ENCODE results near the gene CCRL2.
"Not testable (repeated sequence)": the region's sequence is repeated elsewhere in the genome, so short reads cannot be mapped to it uniquely, and the experiment has no call there.

The CCRL2 gene

DNA sequence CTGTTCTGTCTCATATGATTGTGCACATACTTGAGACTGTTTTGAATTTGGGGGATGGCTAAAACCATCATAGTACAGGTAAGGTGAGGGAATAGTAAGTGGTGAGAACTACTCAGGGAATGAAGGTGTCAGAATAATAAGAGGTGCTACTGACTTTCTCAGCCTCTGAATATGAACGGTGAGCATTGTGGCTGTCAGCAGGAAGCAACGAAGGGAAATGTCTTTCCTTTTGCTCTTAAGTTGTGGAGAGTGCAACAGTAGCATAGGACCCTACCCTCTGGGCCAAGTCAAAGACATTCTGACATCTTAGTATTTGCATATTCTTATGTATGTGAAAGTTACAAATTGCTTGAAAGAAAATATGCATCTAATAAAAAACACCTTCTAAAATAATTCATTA lies 31.2 kb upstream of the CCRL2 start:
- no peak for DNase-seq
- intact Hi-C loops (cut with DNase I): loop anchor here (10.0 kb wide), 3 partner anchors 81 to 441 kb away; no protein-coding TSS in a partner anchor

DNA sequence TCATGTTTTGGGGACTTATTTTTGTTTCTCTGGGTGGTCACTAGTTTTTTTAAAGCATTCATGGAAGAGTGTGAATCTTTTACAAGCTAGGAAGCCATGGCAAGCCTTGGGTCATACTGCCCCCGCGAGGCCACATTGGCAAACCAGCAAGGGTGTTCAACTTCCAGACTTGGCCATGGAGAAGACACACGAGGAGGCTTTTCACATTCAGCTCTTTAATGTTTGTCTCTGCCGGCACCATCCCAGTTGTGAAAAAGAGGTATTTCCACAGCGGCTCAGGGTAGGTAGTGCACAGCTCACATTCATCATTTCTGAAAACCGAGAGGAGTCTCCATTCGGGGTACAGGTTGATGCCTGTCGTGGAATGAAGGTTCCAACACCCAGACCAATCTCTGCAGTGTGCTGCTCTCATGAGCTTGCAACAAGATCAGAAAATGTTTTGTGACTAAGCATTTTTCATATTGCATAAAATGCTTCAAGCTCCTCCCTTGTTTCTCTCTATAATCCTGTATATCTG lies 28.6 kb upstream of the CCRL2 start:
- intact Hi-C loops (cut with DNase I): loop anchor here (10.0 kb wide), 3 partner anchors 84 to 444 kb away; no protein-coding TSS in a partner anchor
- peak; percentile 49 to 95 (median 72) for DNase-seq

DNA sequence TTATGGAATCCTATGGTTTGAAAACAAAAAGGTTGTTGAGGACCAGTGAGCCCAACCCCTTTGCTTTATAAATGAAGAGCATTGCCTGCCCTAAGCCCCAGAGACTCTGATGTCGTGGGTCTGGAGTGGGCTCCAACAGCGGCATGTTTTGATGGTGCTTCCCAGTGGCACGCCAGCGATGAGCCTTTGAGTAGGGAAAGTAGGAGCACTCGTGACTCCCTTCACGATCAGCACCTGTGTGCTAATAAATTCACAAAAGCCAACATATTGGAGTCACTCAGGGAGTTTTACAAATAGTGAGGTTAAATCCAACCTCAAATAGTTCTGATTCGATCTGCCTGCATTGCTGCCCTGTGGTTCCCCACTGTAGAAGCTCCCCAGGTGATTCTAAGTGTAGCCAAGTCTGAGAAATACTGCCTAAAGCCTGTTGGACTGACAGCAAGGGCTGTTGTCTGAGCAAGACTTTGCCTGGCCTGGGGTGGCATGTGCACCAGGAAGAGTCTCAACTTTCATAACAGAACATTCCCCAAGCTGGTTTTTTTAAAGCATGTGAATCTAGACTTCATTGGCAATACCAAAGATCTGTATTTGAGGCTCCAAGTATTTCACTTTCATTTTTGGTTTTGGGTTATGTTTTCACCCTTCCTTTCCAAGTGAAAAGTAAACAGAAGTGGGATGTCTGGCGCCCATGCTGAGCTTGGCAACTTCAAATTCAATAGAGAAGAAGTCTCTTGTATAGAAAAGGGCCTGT lies 26.4 kb upstream of the CCRL2 start:
- intact Hi-C loops (cut with DNase I): no loop called here
- DNase-seq: no peak

DNA sequence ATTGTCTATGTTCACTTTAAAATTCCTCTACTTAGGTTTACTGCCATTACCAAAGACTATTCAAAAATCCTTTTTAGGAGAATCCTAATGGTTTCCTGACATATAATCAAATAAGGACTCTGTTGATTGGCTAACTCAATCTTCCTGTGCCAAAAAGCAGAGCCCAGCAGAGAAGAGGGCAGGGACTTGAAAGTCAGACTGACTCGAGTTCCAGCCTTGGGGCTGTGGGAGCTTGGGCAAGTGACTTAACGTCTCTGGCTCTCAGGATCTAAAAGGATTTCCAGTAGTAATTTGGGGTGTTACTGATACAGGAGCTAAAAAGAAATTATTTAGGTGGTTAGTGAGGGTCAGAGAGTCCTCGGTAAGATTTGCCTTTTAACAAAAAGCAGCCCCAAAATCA lies 25.4 kb upstream of the CCRL2 start:
- DNase-seq: no peak
- intact Hi-C loops (cut with DNase I): no loop called here

DNA sequence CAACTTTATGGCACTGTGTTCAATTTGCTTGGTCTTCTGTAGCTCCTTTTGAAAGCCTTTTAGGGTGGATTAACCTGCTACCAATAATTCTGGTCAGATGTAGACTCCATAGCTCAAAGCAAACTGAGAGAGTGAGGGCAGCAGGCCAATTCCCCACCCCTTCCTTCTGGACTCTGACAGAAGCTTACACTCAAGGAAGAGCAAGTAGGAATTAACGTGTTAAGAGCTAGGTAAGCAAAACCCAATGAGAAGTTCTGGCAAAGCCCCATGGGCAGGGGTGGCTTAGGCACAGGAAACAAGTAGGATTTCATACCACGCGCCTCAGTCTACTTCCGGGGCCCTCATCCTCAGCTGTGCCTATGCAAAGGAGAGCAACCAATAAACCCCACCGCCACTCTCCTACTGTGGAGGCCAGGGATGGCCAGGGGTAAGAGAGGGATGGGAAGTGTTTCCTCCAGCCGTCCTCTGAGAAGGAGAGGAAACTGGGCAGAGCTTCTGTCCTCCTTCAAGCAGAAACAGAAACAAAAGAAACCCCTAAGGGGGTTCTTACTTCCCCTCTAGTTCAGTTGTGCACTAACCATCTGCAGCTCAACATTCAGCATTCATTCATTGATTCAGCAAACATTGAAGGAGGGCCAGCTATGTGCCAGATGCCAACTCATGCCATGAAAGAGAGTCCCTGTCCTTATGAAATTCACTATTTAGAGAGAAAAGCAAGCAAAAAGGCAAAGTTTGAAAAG lies 23.7 kb upstream of the CCRL2 start:
- no peak for DNase-seq
- intact Hi-C loops (cut with DNase I): no loop called here

DNA sequence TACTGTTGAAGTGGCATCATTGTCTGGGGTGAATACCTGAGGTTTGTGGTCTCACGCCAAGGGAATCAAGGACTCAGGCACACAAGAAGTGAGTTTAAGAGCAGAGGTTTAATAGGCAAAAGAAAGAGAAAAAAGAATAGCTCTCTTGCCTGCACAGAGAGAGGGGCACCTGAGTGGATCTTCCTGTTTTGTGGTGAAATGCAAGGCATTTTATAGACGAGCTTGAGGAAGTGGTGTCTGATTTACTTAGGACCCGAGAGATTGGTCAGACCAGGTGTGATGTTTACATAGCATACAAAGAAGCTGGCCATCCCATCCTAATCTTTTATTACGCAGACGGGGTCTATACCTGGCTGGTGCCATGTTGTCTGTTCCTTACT lies 23.1 kb upstream of the CCRL2 start:
- intact Hi-C loops (cut with DNase I): no loop called here
- DNase-seq: no peak

DNA sequence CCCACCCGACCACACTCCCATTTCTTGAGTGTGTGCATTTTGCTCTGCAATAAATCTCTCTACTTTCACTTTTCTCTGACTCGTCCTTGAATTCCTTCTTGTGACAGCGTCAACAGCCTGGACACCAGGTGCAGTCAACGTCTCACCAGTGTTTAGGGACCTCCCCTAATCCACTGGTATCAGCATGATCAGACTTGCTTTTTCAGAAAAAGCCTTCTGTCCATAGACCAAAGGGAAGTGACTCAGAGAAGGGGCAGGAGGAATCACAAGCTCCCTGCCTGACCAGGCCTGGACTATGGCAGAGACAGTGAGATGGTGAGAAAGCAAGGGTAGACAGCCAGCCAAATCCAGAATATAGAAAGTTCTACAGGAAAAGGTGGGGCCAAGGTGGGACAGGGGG lies 20.9 kb upstream of the CCRL2 start:
- intact Hi-C loops (cut with DNase I): no loop called here
- DNase-seq: no peak

DNA sequence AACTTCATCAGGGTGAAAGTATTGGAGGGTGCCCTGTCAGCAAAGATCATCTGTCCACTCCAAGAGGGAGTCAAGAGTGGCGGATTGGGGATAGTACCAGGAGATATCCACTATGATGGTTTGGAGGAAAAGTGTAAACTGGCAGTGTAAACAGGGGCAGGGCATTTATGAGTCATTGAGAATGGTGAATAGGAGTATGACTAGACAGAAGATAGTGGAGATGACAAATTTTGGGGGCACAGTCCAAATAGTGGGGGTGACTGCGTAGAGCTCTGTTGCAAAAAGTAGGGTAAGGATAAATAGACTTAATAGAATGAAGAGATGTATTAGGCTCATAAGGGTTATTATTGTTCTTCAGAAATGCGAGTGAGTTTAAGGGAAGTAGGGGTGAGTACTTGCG lies 18.2 kb upstream of the CCRL2 start:
- DNase-seq; intact Hi-C loops (cut with DNase I): not testable (repeated sequence)

DNA sequence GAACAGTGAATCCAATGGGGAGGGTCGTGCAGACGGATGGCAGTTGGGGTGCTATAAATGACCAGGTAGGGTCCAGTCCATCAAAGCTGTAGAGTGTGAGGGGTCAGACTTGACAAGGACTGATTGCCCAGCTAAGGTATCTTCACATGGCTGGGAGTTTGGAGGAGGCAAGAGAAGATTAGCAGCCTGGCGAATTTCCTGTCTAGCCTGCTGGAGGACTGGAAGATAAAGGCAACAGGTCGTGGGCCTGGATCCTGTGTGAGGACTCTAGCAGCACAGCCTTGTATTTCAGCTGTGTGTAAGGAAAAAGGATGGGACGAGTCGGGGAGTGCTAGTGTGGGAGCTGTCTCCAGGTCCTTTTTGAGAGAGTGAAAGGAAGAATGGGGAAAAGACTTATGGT lies 17.8 kb upstream of the CCRL2 start:
- no peak for DNase-seq
- intact Hi-C loops (cut with DNase I): no loop called here

DNA sequence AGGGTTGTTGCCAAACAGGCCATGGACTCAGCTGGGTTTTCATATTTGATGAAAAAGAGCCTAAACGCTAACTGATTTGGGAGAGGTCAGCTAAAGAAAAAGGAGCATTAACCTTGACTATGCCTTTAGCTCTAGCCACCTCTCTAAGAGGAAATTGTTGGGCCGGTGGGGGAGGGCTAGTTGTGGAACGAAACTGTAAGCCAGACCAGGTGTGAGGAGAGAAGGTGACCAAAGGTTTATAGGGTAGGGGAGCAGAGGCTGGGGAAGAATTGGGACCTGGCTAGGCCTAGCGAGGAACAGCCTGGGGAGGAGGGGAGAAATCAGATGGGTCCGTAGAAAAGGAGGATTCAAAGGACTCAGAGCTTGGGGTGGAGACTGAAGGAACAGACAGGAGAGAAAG lies 15.5 kb upstream of the CCRL2 start:
- DNase-seq; intact Hi-C loops (cut with DNase I): not testable (repeated sequence)

DNA sequence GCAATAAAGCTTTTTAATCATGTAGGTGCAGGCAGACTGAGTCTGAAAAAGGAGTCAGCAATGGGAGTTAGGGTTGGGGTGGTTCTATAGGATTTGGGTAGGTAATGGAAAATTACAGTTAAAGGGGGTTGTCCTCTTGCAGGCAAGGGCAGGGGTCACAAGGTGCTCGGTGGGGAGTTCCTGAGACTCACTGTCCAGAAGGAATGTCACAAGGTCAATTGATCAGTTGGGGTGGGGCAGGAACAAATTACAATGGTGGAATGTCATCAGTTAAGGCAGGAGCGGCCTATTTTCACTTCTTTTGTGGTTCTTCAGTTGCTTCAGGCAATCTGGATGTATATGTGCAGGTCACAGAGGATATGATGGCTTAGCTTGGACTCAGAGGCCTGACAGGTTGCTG lies 14.0 kb upstream of the CCRL2 start:
- DNase-seq: no peak
- intact Hi-C loops (cut with DNase I): no loop called here

DNA sequence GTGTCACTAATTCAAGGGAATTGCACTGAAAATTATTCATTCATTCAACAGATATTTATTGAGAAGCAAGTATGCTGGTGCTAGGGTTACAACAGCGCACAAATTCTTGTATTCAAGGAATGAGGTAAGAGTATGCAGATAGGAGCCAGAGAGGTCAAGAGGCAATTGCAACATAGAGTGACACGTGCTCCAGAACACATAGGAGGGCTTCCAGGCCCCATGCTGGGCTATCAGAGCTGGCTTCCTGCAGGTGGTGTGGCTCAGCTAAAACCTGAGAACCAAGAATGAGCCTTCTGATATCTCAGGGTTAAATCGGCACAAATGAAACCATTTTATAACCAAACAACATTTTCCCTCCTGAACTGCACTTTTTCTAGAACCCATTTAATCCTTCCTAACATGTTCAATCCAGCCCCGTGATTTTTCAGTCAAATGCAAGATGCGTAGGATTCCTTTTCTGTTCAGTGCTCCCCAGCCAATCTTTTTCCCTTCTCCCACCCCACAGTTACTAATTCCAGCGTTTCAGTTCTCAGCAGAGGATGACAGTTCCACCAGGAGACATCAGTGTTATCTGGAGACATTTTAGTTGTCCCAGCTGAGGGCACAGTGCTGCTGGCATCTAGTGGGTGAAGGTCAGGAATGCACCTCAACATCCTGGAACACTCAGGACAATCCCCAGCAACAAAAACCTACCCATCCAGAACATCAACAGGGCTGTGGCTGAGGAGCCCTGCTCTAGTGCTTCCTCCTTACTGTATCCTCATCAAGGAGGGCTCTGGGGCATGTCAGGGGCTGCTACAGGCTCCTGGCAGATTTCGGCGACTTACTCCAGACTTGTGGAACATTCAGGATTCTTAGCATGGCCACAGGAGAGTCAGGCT lies 13.3 kb upstream of the CCRL2 start:
- intact Hi-C loops (cut with DNase I): no loop called here
- DNase-seq: no peak

DNA sequence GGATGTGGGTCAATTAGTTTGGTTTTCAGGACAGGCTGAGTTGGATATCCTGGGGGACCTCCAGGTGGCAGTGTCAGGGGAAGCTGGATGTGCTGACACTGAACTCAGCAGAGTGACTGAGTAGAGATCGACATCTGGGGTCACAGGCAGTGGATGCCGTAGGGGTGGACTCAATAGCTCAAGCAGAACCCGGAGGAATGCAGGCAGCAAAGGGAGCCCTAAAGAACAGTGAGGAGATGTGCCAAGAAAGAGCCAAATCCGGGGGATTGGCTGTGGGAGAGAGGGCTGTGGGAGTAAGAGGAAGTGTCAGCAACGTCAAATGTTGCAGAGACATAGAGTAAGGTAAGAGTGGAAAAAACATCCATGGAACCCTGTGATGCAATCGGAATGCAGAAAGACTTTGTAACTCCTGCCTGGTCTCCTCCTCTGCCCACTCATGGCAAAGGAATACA lies 11.8 kb upstream of the CCRL2 start:
- no peak for DNase-seq
- intact Hi-C loops (cut with DNase I): no loop called here

DNA sequence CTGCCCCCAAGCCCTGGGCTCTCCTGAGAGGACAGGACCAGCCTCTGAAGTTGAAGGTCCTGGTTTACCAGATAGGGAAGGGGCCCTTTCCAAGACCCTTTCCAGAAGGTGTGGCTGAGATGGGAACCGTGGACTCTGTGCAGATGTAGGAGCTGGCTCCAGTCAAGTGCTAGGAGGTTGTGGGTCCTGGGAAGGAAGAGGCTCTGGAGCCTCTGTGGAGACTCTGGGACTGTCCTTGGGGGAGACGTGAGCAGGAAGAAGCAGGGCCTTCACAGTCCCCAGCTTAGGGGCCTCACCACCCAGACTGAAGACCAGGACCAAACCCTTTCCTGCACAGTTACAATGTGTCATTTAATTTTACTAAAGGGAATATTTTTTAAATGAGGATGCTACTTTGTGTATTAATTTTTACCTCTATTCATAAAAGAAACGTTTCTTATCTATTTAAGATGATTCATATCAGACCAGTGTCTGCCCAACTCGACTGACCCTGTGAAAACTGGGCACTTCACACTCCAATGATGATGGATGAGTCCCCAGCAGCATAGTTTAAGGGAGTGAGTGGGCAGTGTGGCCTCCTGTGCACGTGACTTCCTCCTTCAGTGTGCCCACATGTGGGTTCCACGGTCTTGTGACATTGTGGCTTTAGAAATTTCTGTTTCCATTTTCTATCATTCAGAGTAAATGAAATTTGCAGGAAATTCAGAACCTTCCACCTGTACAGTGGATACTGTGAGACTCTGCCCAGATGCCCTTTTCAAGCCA lies 11.1 kb upstream of the CCRL2 start:
- DNase-seq: no peak
- intact Hi-C loops (cut with DNase I): no loop called here

DNA sequence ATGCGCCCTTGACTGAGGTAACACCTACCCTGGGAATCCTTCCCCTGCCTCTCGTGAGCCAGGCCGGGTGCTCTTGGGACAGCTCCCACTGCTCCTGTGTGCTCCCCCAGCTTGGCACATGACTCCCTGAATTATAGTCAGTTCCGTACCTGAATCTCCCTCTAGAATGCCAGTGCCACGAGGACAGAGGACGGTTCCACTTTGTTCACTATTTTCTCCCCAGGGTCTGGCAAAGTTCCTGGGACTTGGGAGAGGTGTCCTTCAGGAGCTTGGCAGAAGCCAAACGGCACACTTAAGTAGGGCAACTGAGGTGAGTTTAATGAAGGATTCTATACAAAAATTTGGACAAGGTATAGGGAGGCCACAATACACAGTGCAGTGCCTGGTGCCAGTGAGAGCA lies 9.9 kb upstream of the CCRL2 start:
- intact Hi-C loops (cut with DNase I): no loop called here
- DNase-seq: no peak

DNA sequence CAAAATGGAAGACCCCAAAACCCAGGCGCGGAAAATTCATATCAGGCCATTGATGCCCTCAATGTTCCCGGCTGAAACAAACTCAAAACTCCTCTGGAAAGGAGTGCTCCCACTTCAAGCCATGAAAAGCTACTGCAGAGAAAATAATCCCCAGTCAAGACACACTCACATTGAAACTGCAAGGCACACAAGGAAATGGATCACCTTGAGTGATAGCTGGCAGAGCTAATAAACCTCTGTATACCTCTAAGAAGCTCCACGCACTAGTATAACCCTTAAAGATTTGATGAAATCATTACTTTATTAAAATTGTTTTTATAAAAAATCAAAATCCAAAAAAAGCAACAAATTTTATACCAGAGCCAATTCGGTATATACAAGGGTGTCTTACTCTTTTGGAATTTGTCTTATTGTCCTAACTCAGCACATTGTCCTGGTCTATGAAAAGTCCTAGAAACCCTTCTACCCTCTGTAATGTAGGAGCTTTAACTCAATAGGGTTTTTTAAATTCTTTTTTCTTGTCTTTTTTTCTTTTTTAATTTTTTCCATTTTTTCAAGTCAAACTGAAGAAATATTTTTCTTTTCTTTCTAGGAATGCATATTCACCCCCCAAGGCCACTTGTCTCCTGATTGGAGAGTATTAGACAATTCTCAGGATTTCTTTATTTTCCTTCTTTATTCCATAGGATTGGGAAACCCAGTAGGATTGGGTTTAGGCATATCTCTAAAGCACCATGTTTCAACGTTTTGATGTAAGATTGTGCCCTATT lies 8.7 kb upstream of the CCRL2 start:
- intact Hi-C loops (cut with DNase I): no loop called here
- no peak for DNase-seq

DNA sequence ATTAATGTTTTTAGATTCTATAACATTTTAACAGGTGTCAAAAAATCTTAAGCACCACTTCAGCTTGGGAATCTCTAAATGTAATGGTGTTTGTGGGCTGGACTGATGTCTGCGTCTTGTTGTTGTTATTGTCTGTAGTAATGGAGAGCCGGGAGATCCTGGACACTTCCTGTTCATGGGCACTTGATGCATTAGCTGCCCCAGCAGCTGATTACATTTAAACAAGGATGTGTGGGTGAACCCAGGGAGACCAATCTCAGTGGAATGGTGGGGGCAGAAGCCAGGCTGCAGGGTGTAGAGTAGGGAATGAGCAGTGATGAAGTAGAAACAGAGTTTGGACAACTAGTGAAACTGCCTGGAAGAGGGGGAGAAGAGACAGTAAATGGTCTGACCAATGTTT lies 8.0 kb upstream of the CCRL2 start:
- intact Hi-C loops (cut with DNase I): no loop called here
- DNase-seq: no peak

DNA sequence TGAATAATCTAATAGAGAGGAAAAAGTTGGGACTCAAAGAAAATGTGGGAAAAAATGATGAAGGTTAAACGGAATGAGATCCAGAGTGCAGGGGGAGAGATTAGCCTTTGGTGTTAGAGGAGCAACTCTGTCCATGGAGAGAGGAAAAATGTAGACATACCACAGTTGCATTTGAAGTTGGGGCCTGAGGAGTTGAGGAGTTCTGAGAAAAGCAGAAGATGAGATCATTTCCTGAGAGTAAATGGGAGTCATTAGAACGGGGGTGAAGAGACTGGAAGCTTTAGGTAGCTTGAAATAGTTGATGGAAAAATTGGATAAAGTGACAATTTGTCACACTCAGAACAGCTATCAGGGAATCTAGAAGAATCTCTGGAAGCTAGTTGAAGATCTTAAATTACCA lies 7.5 kb upstream of the CCRL2 start:
- no peak for DNase-seq
- intact Hi-C loops (cut with DNase I): no loop called here

DNA sequence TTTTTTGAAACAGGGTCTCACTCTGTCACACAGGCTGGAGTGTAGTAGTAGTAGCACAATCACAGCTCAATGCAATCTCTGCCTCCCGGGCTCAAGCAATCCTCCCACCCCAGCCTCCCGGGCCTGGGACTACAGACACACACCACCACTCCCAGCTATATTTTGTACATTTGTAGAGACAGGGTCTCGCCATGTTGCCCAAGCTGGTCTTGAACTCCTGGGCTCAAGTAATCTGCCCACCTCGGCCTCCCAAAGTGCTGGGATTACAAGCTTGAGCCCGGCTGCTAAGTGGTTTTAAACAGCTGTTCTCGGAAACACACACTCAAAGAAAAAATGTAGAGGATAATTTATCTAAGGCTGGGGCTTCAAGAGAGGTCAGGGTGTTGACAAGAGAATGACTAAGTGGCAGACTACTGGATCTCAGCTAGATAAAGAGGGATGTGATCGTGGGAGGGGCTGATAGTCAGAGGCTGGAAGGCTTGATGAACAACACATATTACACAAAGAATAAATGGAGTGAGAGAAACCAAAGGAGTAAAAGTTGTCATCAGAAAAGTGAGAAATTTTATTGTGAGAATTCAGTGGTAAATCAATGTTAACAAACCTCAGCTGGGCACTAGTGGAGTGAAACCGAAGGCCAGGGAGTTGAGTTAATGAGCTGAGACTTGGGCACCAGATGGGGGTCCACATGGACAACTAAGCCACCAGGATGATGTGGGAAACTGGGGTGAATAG lies 6.9 kb upstream of the CCRL2 start:
- intact Hi-C loops (cut with DNase I): no loop called here
- DNase-seq: no peak
